Naive thymus-derived CD4-positive, alpha-beta T cell (primary cell): Measurements from ENCODE around the gene FAM216B. TPM values are rescaled to one million over a fixed set of nuclear protein-coding genes. Genes with fewer than 3 reads are reported as not detected.

Experiments
- ATAC-seq: fragments of 150-1000 bp; cut with Tn5 transposase; 2 replicates; pipeline ENCODE4 v1.10.0; 2021; ENCODE audit warnings: mild to moderate bottlenecking, moderate library complexity
- CTCF ChIA-PET: fragments of 350-600 bp; sonication (Branson Sonifier 250); formaldehyde crosslinking; loops from one replicate; lab custom pipeline; 2021; ENCODE audit warnings: antibody characterized with exemption; lab: Charles Lee
- POLR2A ChIA-PET: fragments of 350-600 bp; sonication (Branson Sonifier 250); formaldehyde crosslinking; loops from one replicate; lab custom pipeline; 2021; ENCODE audit warnings: antibody characterized with exemption, inconsistent platforms; lab: Charles Lee
- DNase-seq, 9 donors: peaks; one replicate each; pipeline versions ENCODE4 v3.0.0 to v3.0.0-alpha.2; 2020 to 2022; ENCODE audit warnings: mixed read lengths in 1 of 9
- H3K27ac ChIP-seq: one replicate; pipeline ENCODE4 v1.7.0; 2013; ENCODE audit warnings: mild to moderate bottlenecking, low read depth, low read length, moderate library complexity
- H3K27me3 ChIP-seq, 2 donors: one replicate each; pipeline ENCODE4 v1.7.0; 2013; ENCODE audit warnings: low read length in 2 of 2, mild to moderate bottlenecking in 2 of 2, moderate library complexity in 2 of 2; ENCODE audit not compliant: control insufficient read depth in 2 of 2, insufficient read depth in 2 of 2
- H3K36me3 ChIP-seq, 3 experiments: 1 replicate in 2 of 3; 2 replicates in 1 of 3; pipeline ENCODE4 v1.7.0; 2013; ENCODE audit warnings: low read length in 3 of 3, mild to moderate bottlenecking in 3 of 3, moderate library complexity in 1 of 3; ENCODE audit not compliant: insufficient read depth in 3 of 3, control insufficient read depth in 2 of 3
- H3K4me1 ChIP-seq, 2 donors: one replicate each; pipeline ENCODE4 v1.7.0; 2013; ENCODE audit warnings: low read length in 2 of 2, mild to moderate bottlenecking in 2 of 2, moderate library complexity in 1 of 2; ENCODE audit not compliant: control insufficient read depth in 2 of 2, insufficient read depth in 2 of 2
- H3K4me3 ChIP-seq: 2 replicates; pipeline ENCODE4 v1.7.0; 2013; ENCODE audit warnings: mild to moderate bottlenecking, low read length
- H3K9me3 ChIP-seq, 3 experiments: 1 replicate in 2 of 3; 2 replicates in 1 of 3; pipeline ENCODE4 v1.7.0; 2013; ENCODE audit warnings: low read length in 3 of 3; ENCODE audit not compliant: control insufficient read depth in 2 of 3
- H3K27ac Mint-ChIP-seq, 9 donors: one replicate each; pipeline ENCODE4 v1.8.0; 2020 to 2022; ENCODE audit warnings: mixed read lengths in 9 of 9, mild to moderate bottlenecking in 8 of 9, moderate library complexity in 5 of 9, inconsistent platforms in 2 of 9
- H3K27me3 Mint-ChIP-seq, 5 donors: one replicate each; pipeline ENCODE4 v1.8.0; 2021 to 2022; ENCODE audit warnings: mixed read lengths in 5 of 5, mild to moderate bottlenecking in 1 of 5
- H3K36me3 Mint-ChIP-seq, 5 donors: one replicate each; pipeline ENCODE4 v1.8.0; 2020 to 2022; ENCODE audit warnings: mixed read lengths in 5 of 5, mild to moderate bottlenecking in 3 of 5, inconsistent platforms in 1 of 5
- H3K4me1 Mint-ChIP-seq, 7 donors: one replicate each; pipeline ENCODE4 v1.8.0; 2020 to 2022; ENCODE audit warnings: mixed read lengths in 7 of 7, mild to moderate bottlenecking in 3 of 7, inconsistent platforms in 1 of 7
- H3K4me3 Mint-ChIP-seq, 10 donors: one replicate each; pipeline ENCODE4 v1.8.0; 2020 to 2022; ENCODE audit warnings: mild to moderate bottlenecking in 10 of 10, mixed read lengths in 10 of 10, moderate library complexity in 6 of 10, inconsistent platforms in 2 of 10
- H3K9me3 Mint-ChIP-seq, 11 donors: one replicate each; pipeline ENCODE4 v1.8.0; 2020 to 2022; ENCODE audit warnings: mixed read lengths in 11 of 11, mild to moderate bottlenecking in 4 of 11, inconsistent platforms in 1 of 11, moderate library complexity in 1 of 11
- intact Hi-C, 2 donors: fragments of 100-400 bp; cut with micrococcal nuclease; formaldehyde crosslinking; loops; one replicate each; pipeline ENCODE4 v1.15.1; 2023
- polyA plus RNA-seq, 2 donors: library from polyadenylated mRNA; unstranded; fragments of 300-500 nt; fragmentation: Illumina TruSeq; gene quantifications; one replicate each; pipeline ENCODE4 v1.2.3, GENCODE V29; 2021
- total RNA-seq, 6 experiments: library from RNA in 5 of 6; stranded (reverse) in 5 of 6; gene quantifications; 1 replicate in 5 of 6; 2 replicates in 1 of 6; pipeline ENCODE4 v1.2.3 and lab custom pipeline; 2021 to 2026

The FAM216B gene
- total and polyA plus RNA-seq, 7 experiments from 2014 or later = not detected

- Histone ChIP-seq H3K4me1 (no peaks in the 10 kb centered on the region), H3K4me3 (no peak overlapping the region), H3K9me3 (no peaks in the 10 kb centered on the region), H3K36me3 (no peaks in the 10 kb centered on the region), H3K27me3 (no peaks in the 10 kb centered on the region), H3K27ac (no peak overlapping the region)
- H3K9me3 Mint-ChIP-seq = no peaks in the 10 kb centered on the region
- no peaks in the 10 kb centered on the region for H3K36me3 Mint-ChIP-seq
- H3K4me1 Mint-ChIP-seq = peaks cover 0 to 2% (median 0%) of the 10 kb centered on the region in 7 donors
- ChIA-PET CTCF (no interaction called here), POLR2A (no interaction called here)
- ATAC-seq = no peak
- no peak for DNase-seq
- intact Hi-C loops = no loop called here
- no peak overlapping the region for H3K27ac Mint-ChIP-seq
- H3K27me3 Mint-ChIP-seq = peaks cover 4 to 11% (median 6%) of the 10 kb centered on the region in 5 donors
- H3K4me3 Mint-ChIP-seq = no peak overlapping the region
Observed at GRCh38 chr13:42807241-42807640, 25.9 kb downstream of the FAM216B start.

GRCh38 chr13:42807866-42808265 lies 26.5 kb downstream of the FAM216B start:
- DNase-seq = no peak
- POLR2A ChIA-PET = no interaction called here
- H3K36me3 Mint-ChIP-seq = no peaks in the 10 kb centered on the region

GRCh38 chr13:42808341-42808940 lies 27.1 kb downstream of the FAM216B start:
- H3K27me3 Mint-ChIP-seq = peaks cover 4 to 16% (median 13%) of the 10 kb centered on the region in 5 donors
- intact Hi-C loops = no loop called here
- DNase-seq = no peak
- ChIA-PET CTCF (no interaction called here), POLR2A (no interaction called here)
- no peaks in the 10 kb centered on the region for H3K36me3 Mint-ChIP-seq
- H3K4me3 Mint-ChIP-seq = no peak overlapping the region
- Histone ChIP-seq H3K27me3 (no peaks in the 10 kb centered on the region), H3K4me3 (no peak overlapping the region), H3K9me3 (no peaks in the 10 kb centered on the region), H3K27ac (no peak overlapping the region), H3K36me3 (no peaks in the 10 kb centered on the region), H3K4me1 (no peaks in the 10 kb centered on the region)
- no peak overlapping the region for H3K27ac Mint-ChIP-seq
- ATAC-seq = no peak
- peaks cover 0 to 2% (median 0%) of the 10 kb centered on the region in 7 donors for H3K4me1 Mint-ChIP-seq
- H3K9me3 Mint-ChIP-seq = no peaks in the 10 kb centered on the region

More at GRCh38 chr13:42807866-42808265, 26.5 kb downstream of the FAM216B start:
- H3K27ac Mint-ChIP-seq = no peak overlapping the region
- H3K4me1 Mint-ChIP-seq = peaks cover 0 to 2% (median 0%) of the 10 kb centered on the region in 7 donors
- H3K36me3 ChIP-seq = no peaks in the 10 kb centered on the region
- no peak overlapping the region for H3K4me3 Mint-ChIP-seq
- no peak for ATAC-seq
- H3K9me3 Mint-ChIP-seq = no peaks in the 10 kb centered on the region
- peaks cover 4 to 12% (median 10%) of the 10 kb centered on the region in 5 donors for H3K27me3 Mint-ChIP-seq
- CTCF ChIA-PET = no interaction called here
- H3K27me3 ChIP-seq = no peaks in the 10 kb centered on the region
- no peaks in the 10 kb centered on the region for H3K4me1 ChIP-seq
- no peak overlapping the region for H3K4me3 ChIP-seq
- intact Hi-C loops = no loop called here
- H3K9me3 ChIP-seq = no peaks in the 10 kb centered on the region
- H3K27ac ChIP-seq = no peak overlapping the region

- ATAC-seq = no peak
Observed at GRCh38 chr13:42812316-42812715, 30.9 kb downstream of the FAM216B start.

GRCh38 chr13:42814868-42815267 lies 33.5 kb downstream of the FAM216B start:
- peaks cover 24 to 45% (median 32%) of the 10 kb centered on the region in 5 donors for H3K27me3 Mint-ChIP-seq
- CTCF ChIA-PET = no interaction called here
- DNase-seq (no peak), ATAC-seq (no peak)
- H3K4me3 Mint-ChIP-seq = no peak overlapping the region
- Histone ChIP-seq H3K4me1 (no peaks in the 10 kb centered on the region), H3K36me3 (no peaks in the 10 kb centered on the region), H3K9me3 (no peaks in the 10 kb centered on the region), H3K27me3 (no peaks in the 10 kb centered on the region), H3K4me3 (no peak overlapping the region), H3K27ac (no peak overlapping the region)
- H3K27ac Mint-ChIP-seq = no peak overlapping the region
- no peaks in the 10 kb centered on the region for H3K4me1 Mint-ChIP-seq
- POLR2A ChIA-PET = no interaction called here
- H3K36me3 Mint-ChIP-seq = peaks cover 0 to 13% (median 0%) of the 10 kb centered on the region in 5 donors
- intact Hi-C loops = no loop called here
- H3K9me3 Mint-ChIP-seq = peaks cover 0 to 19% (median 6%) of the 10 kb centered on the region in 11 donors

More at GRCh38 chr13:42812316-42812715, 30.9 kb downstream of the FAM216B start:
- Mint-ChIP-seq H3K4me1 (peaks cover 0 to 2% (median 0%) of the 10 kb centered on the region in 7 donors), H3K36me3 (peaks cover 0 to 4% (median 0%) of the 10 kb centered on the region in 5 donors), H3K9me3 (peaks cover 0 to 3% (median 0%) of the 10 kb centered on the region in 11 donors), H3K27ac (no peak overlapping the region), H3K27me3 (peaks cover 17 to 33% (median 25%) of the 10 kb centered on the region in 5 donors), H3K4me3 (no peak overlapping the region)
- no peaks in the 10 kb centered on the region for H3K27me3 ChIP-seq
- no peaks in the 10 kb centered on the region for H3K4me1 ChIP-seq
- POLR2A ChIA-PET = no interaction called here
- no peak overlapping the region for H3K27ac ChIP-seq
- CTCF ChIA-PET = no interaction called here
- no peak overlapping the region for H3K4me3 ChIP-seq
- no peak for DNase-seq
- H3K9me3 ChIP-seq = no peaks in the 10 kb centered on the region
- H3K36me3 ChIP-seq = no peaks in the 10 kb centered on the region
- intact Hi-C loops = no loop called here

GRCh38 chr13:42815681-42816080 lies 34.3 kb downstream of the FAM216B start:
- H3K27me3 Mint-ChIP-seq = peaks cover 23 to 45% (median 33%) of the 10 kb centered on the region in 5 donors
- no peak overlapping the region for H3K27ac ChIP-seq
- H3K9me3 Mint-ChIP-seq = peaks cover 0 to 19% (median 6%) of the 10 kb centered on the region in 11 donors
- H3K36me3 ChIP-seq = no peaks in the 10 kb centered on the region
- H3K27ac Mint-ChIP-seq = no peak overlapping the region
- ChIA-PET CTCF (no interaction called here), POLR2A (no interaction called here)
- ATAC-seq (no peak), DNase-seq (no peak)
- H3K27me3 ChIP-seq = no peaks in the 10 kb centered on the region
- no peaks in the 10 kb centered on the region for H3K4me1 Mint-ChIP-seq
- H3K4me3 Mint-ChIP-seq = no peak overlapping the region
- H3K4me1 ChIP-seq = no peaks in the 10 kb centered on the region
- H3K9me3 ChIP-seq = no peaks in the 10 kb centered on the region
- H3K36me3 Mint-ChIP-seq = peaks cover 0 to 13% (median 0%) of the 10 kb centered on the region in 5 donors
- intact Hi-C loops = no loop called here
- no peak overlapping the region for H3K4me3 ChIP-seq

- Mint-ChIP-seq H3K4me3 (no peak overlapping the region), H3K4me1 (no peaks in the 10 kb centered on the region), H3K27ac (no peak overlapping the region), H3K27me3 (peaks cover 23 to 47% (median 33%) of the 10 kb centered on the region in 5 donors), H3K36me3 (peaks cover 0 to 13% (median 0%) of the 10 kb centered on the region in 5 donors), H3K9me3 (peaks cover 0 to 19% (median 6%) of the 10 kb centered on the region in 11 donors)
- no peak for ATAC-seq
- DNase-seq = no peak
- ChIA-PET POLR2A (no interaction called here), CTCF (no interaction called here)
- no peak overlapping the region for H3K27ac ChIP-seq
- no peaks in the 10 kb centered on the region for H3K9me3 ChIP-seq
- no peaks in the 10 kb centered on the region for H3K27me3 ChIP-seq
- H3K4me3 ChIP-seq = no peak overlapping the region
- no peaks in the 10 kb centered on the region for H3K36me3 ChIP-seq
- intact Hi-C loops = no loop called here
- H3K4me1 ChIP-seq = no peaks in the 10 kb centered on the region
Observed at GRCh38 chr13:42816538-42816937, 35.2 kb downstream of the FAM216B start.
